Occipital lobe (tissue), 2 donors: ENCODE results near the gene CIITA. TPM values are rescaled to one million over a fixed set of nuclear protein-coding genes. Genes with fewer than 3 reads are reported as not detected.

Experiments
- DNase-seq: peaks from one replicate; lab custom pipeline; 2025; lab: John Stamatoyannopoulos, UW
- total RNA-seq: library from RNA; depleted of rRNA; stranded (reverse); fragments of >200 nt; gene quantifications from one replicate; pipeline ENCODE4 v1.2.3, GENCODE V29; 2014

CIITA gene
- total RNA-seq, 1 donor from 2014 or later, result 0.47 TPM

DNA sequence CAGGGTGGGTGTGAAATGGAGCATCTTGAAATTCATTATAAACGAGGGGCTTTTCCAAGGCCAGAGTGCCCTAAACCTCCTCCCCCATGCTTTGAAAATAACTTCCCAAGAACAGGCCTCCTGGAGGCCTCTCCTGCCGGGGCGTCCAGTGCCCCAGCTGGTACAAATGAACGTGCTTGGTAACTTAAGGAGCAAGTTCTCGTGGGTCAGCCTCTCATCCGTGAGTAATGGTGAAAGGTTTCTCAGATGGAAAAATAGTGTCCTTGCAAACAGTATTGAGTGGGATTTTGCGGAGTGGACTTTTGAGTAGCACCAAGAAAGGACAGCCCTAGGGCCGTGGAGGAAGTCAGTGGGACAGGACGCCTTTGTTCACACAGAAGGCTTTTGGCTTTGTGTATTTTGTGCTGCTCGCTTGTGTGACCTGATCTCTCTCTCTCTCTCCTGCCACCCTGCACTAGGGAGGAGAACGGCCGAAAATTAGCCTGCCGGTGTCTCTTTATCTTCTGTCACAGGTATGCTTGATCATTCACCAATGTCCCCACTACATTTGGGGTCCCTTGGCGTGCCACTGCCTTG lies 102.0 kb downstream of the CIITA start:
- DNase-seq, result no peak

DNA sequence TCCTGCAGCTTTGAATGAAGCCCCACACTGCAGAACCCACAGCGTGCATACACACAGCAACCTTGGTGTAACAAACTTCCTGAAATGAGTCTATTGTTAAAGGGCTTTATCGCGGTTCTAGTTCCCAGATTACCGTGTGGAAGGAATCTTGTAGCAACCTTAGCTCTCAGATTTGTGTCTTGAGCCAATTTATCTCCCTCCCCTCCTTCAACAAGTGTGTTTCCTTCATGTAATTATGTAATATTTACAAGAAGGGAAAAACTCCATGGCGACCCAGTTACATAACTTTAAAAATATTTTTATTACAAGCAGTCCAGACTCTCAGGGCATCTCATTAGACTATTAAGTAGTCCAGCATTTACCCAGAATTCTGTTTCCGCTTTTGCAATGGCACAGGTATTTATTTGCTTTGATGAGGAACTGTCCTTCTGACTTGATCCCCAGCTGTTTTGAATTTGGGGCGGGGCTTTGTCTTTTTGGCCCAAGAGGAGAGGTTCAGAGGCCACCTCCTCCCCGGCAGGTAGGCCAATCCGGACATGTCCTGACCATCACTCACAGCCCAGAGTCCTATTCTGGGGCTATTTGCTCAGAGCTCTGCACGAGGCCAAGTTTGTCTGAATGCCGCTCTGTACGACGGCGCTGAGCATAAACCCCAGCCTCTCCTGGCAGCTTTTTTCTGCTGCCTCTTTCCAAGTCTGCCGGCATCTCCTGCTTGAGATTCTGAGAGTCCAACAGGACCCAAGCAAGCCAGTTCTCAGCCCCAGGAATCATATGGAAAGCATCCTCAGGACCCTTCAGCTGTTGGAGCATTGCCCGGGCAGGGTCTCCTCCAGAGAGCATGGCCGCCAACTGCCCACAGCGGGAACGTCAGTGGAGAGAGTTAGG lies 103.0 kb downstream of the CIITA start:
- no peak for DNase-seq

DNA sequence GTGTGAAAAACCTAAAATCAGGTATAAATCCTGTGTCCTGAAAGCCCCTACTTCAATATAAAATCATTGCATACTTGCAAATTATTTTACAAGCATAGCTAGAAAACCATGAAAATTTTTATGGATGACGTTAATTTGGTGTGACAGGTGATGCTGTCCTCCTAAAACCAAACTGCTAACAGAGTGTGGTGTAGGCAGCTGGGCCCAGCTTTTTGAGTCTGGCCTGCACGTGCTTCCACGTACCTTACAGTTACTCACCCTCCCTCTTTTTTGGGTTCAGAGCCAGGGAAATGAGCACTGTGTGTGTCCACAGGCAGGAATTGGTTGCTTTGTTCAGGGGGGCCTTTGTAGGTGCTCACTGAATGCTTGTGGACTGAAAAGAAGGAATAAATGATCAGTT lies 103.8 kb downstream of the CIITA start:
- no peak for DNase-seq

DNA sequence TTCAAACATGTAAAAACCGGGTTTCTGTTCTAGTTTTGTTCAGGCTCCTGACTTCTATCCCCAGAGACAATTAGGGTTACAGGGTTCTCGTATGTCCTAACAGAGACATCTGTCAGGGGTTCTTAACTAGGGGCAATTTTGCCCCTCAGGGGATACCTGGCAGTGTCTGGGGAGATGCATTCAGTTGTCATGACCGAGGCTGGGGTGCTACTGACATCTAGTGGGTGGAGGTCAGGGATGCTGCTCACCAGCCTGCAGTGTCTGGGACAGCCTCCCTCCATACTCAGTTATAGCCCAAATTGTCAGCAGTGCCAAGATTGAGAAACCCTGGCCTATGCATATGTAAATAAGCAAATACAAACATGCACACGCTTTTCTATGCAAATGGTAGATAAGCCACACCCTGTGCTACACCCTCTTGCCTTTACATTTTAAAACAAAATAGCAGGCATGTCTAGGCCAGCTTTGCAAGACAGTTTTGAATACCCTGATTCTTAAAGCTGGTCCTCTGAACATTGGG lies 104.8 kb downstream of the CIITA start:
- no peak for DNase-seq

DNA sequence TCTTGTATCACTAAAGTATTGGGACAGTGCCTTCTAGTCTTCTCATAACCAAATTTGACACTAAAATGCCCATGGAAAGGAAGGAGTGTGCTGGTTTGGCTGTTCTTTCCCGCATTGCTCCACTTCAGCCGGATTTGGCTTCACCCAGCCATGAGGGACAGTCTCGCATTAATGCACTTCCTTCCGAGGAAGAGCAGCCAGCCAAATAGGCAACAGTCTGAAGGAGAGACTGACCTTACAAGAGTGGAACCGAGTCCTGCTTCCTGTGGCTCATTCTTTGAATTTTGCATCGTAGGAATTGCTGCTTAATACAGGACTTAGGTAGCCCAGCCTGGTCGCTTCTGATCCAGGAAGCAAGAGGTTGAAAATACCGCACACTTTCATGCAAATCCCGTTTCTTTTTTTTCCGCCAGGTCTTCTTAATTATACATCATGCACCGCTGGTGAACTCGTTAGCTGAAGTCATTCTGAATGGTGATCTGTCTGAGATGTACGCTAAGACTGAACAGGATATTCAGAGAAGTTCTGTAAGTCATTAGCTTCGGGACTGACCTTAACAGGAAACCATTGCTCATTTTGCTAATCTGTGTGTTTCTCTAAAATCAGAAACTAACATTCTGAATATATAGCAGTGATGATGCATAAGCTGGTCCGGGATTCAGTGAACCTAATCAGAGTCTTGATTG lies 105.6 kb downstream of the CIITA start:
- no peak for DNase-seq

DNA sequence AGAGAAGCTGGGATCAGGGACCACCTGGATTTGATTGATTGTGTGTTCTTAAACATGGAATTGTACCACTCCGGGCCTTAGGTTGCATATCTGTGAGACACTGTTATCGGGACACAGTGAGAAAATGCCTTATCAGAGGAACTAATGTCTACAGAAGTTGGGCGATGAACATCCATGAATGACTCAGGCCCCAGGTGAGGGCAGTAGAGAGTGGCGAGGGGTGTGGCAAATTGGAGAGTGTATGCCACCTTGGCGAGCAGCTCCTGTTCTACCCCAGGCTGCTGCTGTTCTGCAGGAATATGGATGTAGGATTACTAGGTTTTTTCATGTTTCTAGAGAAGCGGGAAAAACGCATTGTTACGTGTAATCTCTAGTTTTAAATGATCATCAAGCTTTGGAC lies 106.2 kb downstream of the CIITA start:
- DNase-seq, result no peak

DNA sequence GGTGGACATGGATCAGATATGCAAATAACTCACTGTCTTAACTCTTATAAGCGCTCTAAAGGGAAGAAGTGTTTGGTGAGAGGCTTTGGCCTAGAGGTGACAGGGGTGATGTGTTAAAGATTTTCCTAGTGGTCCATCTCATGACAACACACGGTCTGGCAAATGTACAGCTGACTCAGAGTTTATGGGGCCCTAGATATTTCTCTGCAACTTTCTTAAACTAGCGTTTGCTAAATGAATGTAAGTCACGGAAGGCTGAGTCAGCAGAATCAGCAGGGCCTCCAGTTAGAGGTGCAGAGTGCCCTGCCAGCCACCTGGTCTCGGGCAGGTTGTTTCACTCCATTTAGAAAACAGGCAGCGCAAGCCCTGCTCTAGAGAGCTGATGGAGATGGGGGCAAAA lies 107.5 kb downstream of the CIITA start:
- no peak for DNase-seq

Other genes starting within 250 kb of the CIITA start
- 1.2 TPM for gene TEKT5, start 182.3 kb upstream of the CIITA start, total RNA-seq
- gene NUBP1, start 133.4 kb upstream of the CIITA start, total RNA-seq, result 12.3 TPM
- 15.1 TPM for gene TVP23A, start 58.4 kb upstream of the CIITA start, total RNA-seq
- 8.1 TPM for gene DEXI, start 65.3 kb downstream of the CIITA start, total RNA-seq
- gene CLEC16A, start 67.4 kb downstream of the CIITA start, total RNA-seq, result 20.4 TPM